Heart left ventricle (tissue), 13 donors: ENCODE data around the gene PRRX2.

Source experiments
- POLR2A ChIP-seq, 2 donors: fragments of 450-650 bp; IDR thresholded peaks; one replicate each; pipeline ENCODE4 v1.6.1; 2017; ENCODE audit warnings: antibody characterized with exemption in 2 of 2, mild to moderate bottlenecking in 2 of 2, moderate library complexity in 2 of 2
- TF ChIP-seq, protein P1 (sequence below), 12 donors: fragments of 200-600 bp; sonication (generic) in 4 of 12; IDR thresholded peaks; one replicate each; pipeline versions ENCODE4 v1.5.0 to v1.8.0; 2018 to 2022; ENCODE audit warnings: antibody characterized with exemption in 12 of 12, mild to moderate bottlenecking in 5 of 12
- donor health status: ischemic (EF 13 %, LVEDD 7.1; RV severe dilation, severe dysfunction).
- donor health status: DM: no; HTN: yes; CAD: no.
- donor health status: DM: no; HTN: no; CAD: no.
- donor health status: ischemic (EF 25% LVEDD 6.9; RV normal size, moderate dysfunction).
- donor health status: ischemic (EF 25% LVEDD 5.7; RV mildly dilated, moderate dysfunction).
- donor health status: ischemic (EF 35%, LVEDD 5.7; RV mildly dilated, moderate dysfunction).
- donor health status: nonischemic (EF 11% LVEDD 7.7; RV severe dilation, severe dysfunction).
- donor health status: DM: yes; HTN: yes; CAD: no.
- donor health status: PGD.
- donor health status: ischemic (EF 29% LVEDD 5.4; RV normal size, mild dysfunction).
- donor health status: nonischemic (EF 23%, LVEDD 6.1; RV moderate dilation, normal function).

DNA sequence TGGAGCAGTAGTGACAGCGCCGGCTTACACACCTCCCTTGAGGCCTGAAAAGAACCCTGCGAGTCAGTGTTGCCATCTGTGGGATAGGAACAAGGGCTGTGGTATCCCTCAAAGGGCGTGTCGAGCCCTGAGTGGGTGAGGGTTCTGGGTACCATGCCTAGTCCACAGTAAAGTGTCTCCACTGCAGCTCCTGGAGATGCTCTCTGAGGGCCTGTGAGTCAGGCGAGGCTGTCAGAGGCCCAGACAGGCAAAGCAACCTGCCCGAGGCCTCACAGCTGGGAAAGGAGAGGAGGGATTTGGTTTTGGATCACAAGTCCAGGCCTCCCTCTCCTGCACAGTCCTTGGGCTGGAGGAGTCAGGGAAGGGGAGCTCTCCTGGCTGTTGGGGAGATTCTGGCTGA lies 6.1 kb downstream of the PRRX2 start:
- TF ChIP-seq, protein P1, sequence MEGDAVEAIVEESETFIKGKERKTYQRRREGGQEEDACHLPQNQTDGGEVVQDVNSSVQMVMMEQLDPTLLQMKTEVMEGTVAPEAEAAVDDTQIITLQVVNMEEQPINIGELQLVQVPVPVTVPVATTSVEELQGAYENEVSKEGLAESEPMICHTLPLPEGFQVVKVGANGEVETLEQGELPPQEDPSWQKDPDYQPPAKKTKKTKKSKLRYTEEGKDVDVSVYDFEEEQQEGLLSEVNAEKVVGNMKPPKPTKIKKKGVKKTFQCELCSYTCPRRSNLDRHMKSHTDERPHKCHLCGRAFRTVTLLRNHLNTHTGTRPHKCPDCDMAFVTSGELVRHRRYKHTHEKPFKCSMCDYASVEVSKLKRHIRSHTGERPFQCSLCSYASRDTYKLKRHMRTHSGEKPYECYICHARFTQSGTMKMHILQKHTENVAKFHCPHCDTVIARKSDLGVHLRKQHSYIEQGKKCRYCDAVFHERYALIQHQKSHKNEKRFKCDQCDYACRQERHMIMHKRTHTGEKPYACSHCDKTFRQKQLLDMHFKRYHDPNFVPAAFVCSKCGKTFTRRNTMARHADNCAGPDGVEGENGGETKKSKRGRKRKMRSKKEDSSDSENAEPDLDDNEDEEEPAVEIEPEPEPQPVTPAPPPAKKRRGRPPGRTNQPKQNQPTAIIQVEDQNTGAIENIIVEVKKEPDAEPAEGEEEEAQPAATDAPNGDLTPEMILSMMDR (IDR thresholded peaks at IDR 0.05) = no peak
- TF ChIP-seq POLR2A (IDR thresholded peaks at IDR 0.05) = no peak
